ENCODE measurements around the gene LECT2. TPM values are rescaled to one million over a fixed set of nuclear protein-coding genes. Genes with fewer than 3 reads are reported as not detected.

The LECT2 gene
- total and polyA plus RNA-seq, 10 of the 15 experiments (the other 5 are each of a cell fraction or from before 2014, with no cell fraction given), result not detected

GRCh38 chr5:135999406-136000139, 44.8 kb upstream of the LECT2 start:
- Histone ChIP-seq H3K4me2 (ENCODE audit: control insufficient read depth, insufficient read depth) (no peak overlapping the region), H3K79me2 (ENCODE audit: control insufficient read depth, insufficient read depth, low read length) (no peaks in the 10 kb centered on the region), H3K27ac (ENCODE audit: control insufficient read depth, insufficient read depth) (no peak overlapping the region), H4K20me1 (ENCODE audit: control insufficient read depth, insufficient read depth) (no peaks in the 10 kb centered on the region), H3K9me3 (replicated peaks; ENCODE audit: control insufficient read depth, insufficient read depth, low read length) (no peaks in the 10 kb centered on the region), H3K4me3 (no peak overlapping the region), H2AFZ (ENCODE audit: control insufficient read depth, low read depth, low read length) (no peak overlapping the region), H3K4me1 (ENCODE audit: control insufficient read depth, insufficient read depth, low read length) (no peaks in the 10 kb centered on the region), H3K27me3 (replicated peaks in 1 of 2; ENCODE audit: control insufficient read depth in 2 of 2, insufficient read depth in 2 of 2, low read length in 1 of 2) (peaks cover 0 to 3% of the 10 kb centered on the region in 2 experiments; a peak in 2 of 4 replicates), H3K36me3 (ENCODE audit: control insufficient read depth in 2 of 2, insufficient read depth in 2 of 2, low read length in 1 of 2) (no peaks in the 10 kb centered on the region), H3K9ac (ENCODE audit: control insufficient read depth, insufficient read depth, low read length) (no peak overlapping the region)
- ChIA-PET CTCF (no interaction called here), RAD21 (ENCODE audit: unreplicated experiment) (no interaction called here), SMC1A (ENCODE audit: uncharacterized antibody, unreplicated experiment) (no interaction called here), POLR2A (no interaction called here)
- 32% methylated on average over 7 of the region's 8 CpGs for WGBS (ENCODE audit: insufficient coverage, insufficient replicate concordance, low lambda C conversion rate, missing lambda C conversion rate)
- TF ChIP-seq SMARCA5 (IDR thresholded peaks at IDR 0.05) (no peak), MEF2A (IDR thresholded peaks at IDR 0.05; ENCODE audit: insufficient read depth, low read depth, low read length) (no peak), ESRRA (IDR thresholded peaks at IDR 0.05; ENCODE audit: low read length) (no peak), STAT1 (conservative IDR thresholded peaks at IDR 0.05) (no peak), ETV6 (conservative IDR thresholded peaks at IDR 0.05 in 1 of 2, IDR thresholded peaks at IDR 0.05 in 1 of 2; ENCODE audit: borderline replicate concordance in 1 of 2, low read depth in 1 of 2) (no peak), FOXM1 (IDR thresholded peaks at IDR 0.05; ENCODE audit: low read depth, low read length) (no peak), POLR2AphosphoS2 (IDR thresholded peaks at IDR 0.05; ENCODE audit: low read depth, low read length) (no peak), SPI1 (IDR thresholded peaks at IDR 0.05; ENCODE audit: borderline replicate concordance, insufficient read depth, low read depth, low read length) (no peak), NFYA (IDR thresholded peaks at IDR 0.05; ENCODE audit: borderline replicate concordance, low read depth, low read length) (no peak), EGR1 (IDR thresholded peaks at IDR 0.05; ENCODE audit: borderline replicate concordance in 1 of 2, low read depth in 2 of 2, low read length in 2 of 2) (no peak), YBX1 (IDR thresholded peaks at IDR 0.05) (no peak), IRF3 (IDR thresholded peaks at IDR 0.05) (no peak), E2F4 (IDR thresholded peaks at IDR 0.05; ENCODE audit: low read depth, low read length) (no peak), STAT3 (IDR thresholded peaks at IDR 0.05; ENCODE audit: low read depth, low read length) (no peak), BRCA1 (IDR thresholded peaks at IDR 0.05; ENCODE audit: low read depth, low read length) (no peak), MLLT1 (IDR thresholded peaks at IDR 0.05) (no peak), GABPA (IDR thresholded peaks at IDR 0.05; ENCODE audit: low read depth) (no peak)
- FAIRE-seq (no peak), DNase-seq (ENCODE audit: low read depth, low spot score) (no peak), ATAC-seq (no peak)
- intact Hi-C loops (cut with micrococcal nuclease; ENCODE audit: unreplicated experiment), result no loop called here
- in situ Hi-C loops (cut with MboI), result no loop called here
- no TSS peak for BruUV-seq (replicated peaks)
